ENCODE data around the gene FBXO17.

GRCh38 chr19:38975861-38976271 is 324 bp upstream of the FBXO17 start:
- TF ChIP-seq CTCF (IDR thresholded peaks at IDR 0.05; ENCODE audit: low read depth, low read length) (no peak), POLR2A (IDR thresholded peaks at IDR 0.05; ENCODE audit: extremely low read depth, insufficient read length) (no peak), MAX (IDR thresholded peaks at IDR 0.05; ENCODE audit: low read depth, low read length) (no peak), MYC (IDR thresholded peaks at IDR 0.05; ENCODE audit: low read depth, low read length) (no peak)
